HUES64 (cell line): ENCODE results near the gene CYP39A1.

Source experiments
- H3K27ac ChIP-seq: 2 replicates; pipeline ENCODE4 v1.7.0; 2013; ENCODE audit warnings: low read depth, low read length, inconsistent platforms
- H3K27me3 ChIP-seq: 2 replicates; pipeline ENCODE4 v1.6.1; 2013; ENCODE audit warnings: mild to moderate bottlenecking, low read length; ENCODE audit not compliant: insufficient read depth
- H3K36me3 ChIP-seq: 2 replicates; pipeline ENCODE4 v1.6.1; 2013; ENCODE audit warnings: mild to moderate bottlenecking, low read length; ENCODE audit not compliant: insufficient read depth
- H3K4me1 ChIP-seq: 2 replicates; pipeline ENCODE4 v1.6.1; 2013; ENCODE audit warnings: mild to moderate bottlenecking, low read length, moderate library complexity; ENCODE audit not compliant: insufficient read depth
- H3K4me3 ChIP-seq: 2 replicates; pipeline ENCODE4 v1.5.1; 2013; ENCODE audit warnings: mild to moderate bottlenecking, low read length, moderate library complexity
- H3K9ac ChIP-seq: 2 replicates; pipeline ENCODE4 v1.6.1; 2013; ENCODE audit warnings: mild to moderate bottlenecking, low read depth, low read length
- H3K9me3 ChIP-seq: 2 replicates; pipeline ENCODE4 v1.6.1; 2013; ENCODE audit warnings: low read depth, low read length; ENCODE audit not compliant: insufficient read depth
- WGBS: fragments of 150-250, 120-280 bp; methylation state at CpG from one replicate; pipeline ENCODE4 v1.1.7; 2013; ENCODE audit warnings: missing lambda C conversion rate; 5-methylcytosine and 5-hydroxymethylcytosine counted together

Gene CYP39A1

DNA sequence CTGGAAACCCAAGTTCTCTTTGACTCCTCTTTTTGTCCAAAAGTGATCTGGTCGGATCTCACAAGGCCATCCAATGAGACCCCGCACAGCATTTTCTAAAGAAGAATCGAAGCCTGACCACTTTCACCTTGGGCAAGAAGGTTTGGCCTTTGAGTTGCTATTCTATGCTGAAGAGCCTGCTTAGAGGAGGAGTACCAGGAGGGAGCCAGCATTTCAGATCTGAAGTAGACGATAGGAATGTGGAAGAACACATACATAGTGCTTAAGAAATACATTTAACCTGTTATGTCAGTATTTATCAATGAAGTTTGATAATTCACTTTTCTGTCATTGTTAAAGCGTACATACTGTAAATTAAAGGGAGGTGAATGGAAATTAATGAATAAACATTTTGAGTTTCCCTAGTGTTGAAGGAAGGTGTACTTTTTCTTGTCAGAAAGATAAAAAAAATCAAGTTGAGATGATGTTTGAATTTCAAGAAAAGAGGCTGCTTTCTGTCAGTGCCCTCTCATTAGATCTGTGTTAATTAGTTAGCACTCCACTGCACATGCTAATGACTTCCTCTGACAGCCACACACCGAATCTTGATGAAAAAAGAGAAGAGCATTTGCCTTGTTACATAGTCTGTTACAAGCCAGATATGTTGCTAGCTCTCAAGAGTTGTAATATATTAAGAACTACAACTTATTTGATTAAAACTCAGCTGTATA is 24.1 kb upstream of the CYP39A1 start:
- H3K36me3 ChIP-seq, result no peaks in the 10 kb centered on the region
- WGBS, result 89% methylated on average over 6 of the region's 6 CpGs
- peaks cover 5% of the 10 kb centered on the region; the same call in 1 of the 2 replicates for H3K4me1 ChIP-seq
- H3K27me3 ChIP-seq, result no peaks in the 10 kb centered on the region
- H3K27ac ChIP-seq, result no peak overlapping the region
- H3K9ac ChIP-seq, result no peak overlapping the region
- no peaks in the 10 kb centered on the region for H3K9me3 ChIP-seq
- no peak overlapping the region for H3K4me3 ChIP-seq

DNA sequence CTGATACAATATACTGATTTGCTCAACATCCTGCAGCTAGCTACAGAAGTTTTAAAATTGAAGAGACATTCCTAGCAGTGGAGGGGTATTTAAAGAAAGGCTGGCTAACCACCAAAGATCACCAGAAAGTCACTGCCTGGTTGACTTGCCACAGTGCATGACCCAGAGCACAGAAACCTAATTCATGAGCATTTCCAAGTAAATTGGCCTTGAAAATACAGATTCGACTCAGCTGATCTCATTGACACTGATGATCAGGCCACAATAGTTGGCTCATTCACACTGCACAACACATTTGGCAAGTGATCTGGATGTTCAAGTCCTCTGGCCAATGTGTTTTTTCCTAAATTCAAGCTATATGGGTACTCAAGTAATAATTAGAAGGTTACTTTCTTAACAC is 21.8 kb upstream of the CYP39A1 start:
- Histone ChIP-seq H3K9ac (no peak overlapping the region), H3K4me3 (no peak overlapping the region), H3K36me3 (no peaks in the 10 kb centered on the region), H3K27ac (no peak overlapping the region), H3K9me3 (no peaks in the 10 kb centered on the region), H3K4me1 (peaks cover 5% of the 10 kb centered on the region; the same call in 1 of the 2 replicates), H3K27me3 (no peaks in the 10 kb centered on the region)
- WGBS, result 96% methylated on average over 1 of the region's 1 CpG

DNA sequence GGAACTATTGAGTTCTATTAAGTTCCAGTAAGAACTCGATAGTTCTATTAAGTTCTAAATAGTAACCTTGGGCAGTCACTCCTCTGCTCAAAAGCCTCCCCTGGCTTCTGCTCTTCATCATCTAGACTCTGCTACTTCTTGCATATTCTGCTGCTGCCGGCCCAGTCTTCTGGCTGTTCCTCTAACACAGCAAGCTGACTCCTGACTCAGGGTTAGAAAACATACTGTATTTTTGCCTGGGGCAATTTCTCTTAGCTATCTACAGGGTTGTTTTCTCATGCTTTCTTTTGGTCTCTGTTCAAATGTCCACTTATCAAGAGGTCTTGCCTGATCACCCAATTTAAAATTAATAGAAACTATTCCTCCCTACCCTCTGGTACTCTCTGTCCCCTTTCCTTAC is 14.8 kb upstream of the CYP39A1 start:
- no peaks in the 10 kb centered on the region for H3K4me1 ChIP-seq
- H3K27me3 ChIP-seq, result no peaks in the 10 kb centered on the region
- 93% methylated on average over 2 of the region's 2 CpGs for WGBS
- H3K9ac ChIP-seq, result no peak overlapping the region
- no peak overlapping the region for H3K27ac ChIP-seq
- H3K9me3 ChIP-seq, result no peaks in the 10 kb centered on the region
- H3K4me3 ChIP-seq, result no peak overlapping the region
- no peaks in the 10 kb centered on the region for H3K36me3 ChIP-seq

DNA sequence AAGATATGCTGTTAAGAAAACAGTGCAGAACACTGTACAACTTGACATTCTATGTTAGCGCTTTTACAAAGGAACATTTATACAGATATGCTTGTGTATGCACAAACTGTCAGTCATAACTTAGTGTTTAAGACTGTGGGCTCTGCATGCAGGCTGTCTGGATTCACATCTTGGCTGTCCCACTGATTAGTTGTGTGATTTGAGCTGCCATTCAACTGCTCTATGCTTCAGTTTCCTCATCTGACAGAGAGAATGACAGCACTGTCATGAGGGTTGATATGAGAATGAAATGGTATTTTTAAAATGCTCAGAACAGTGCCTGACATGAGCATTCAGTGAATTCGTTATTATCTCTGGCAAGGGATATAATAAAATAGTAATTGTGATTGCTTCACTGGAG is 8.9 kb upstream of the CYP39A1 start:
- H3K27me3 ChIP-seq, result no peaks in the 10 kb centered on the region
- H3K27ac ChIP-seq, result no peak overlapping the region
- 94% methylated on average over 2 of the region's 2 CpGs for WGBS
- H3K9me3 ChIP-seq, result no peaks in the 10 kb centered on the region
- H3K4me1 ChIP-seq, result no peaks in the 10 kb centered on the region
- no peaks in the 10 kb centered on the region for H3K36me3 ChIP-seq
- no peak overlapping the region for H3K9ac ChIP-seq
- no peak overlapping the region for H3K4me3 ChIP-seq

DNA sequence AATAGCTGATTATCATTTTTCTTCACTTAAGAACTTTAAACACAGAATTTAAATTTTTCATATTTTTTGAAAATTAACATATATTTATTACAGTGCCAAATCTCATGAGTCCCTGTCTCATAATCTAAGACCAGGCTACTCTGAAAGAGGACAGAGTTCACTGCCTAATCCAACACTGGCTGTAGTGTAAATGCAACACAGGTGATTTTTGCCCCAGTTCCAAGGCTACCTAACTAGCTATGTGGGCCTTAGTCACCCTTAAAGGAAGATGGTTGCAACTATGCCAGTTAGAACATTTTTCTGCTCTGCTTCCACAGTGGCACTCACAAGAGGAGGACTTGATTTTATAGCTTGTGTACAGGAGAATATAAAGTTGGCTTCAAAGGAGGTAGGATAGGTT is 5.0 kb upstream of the CYP39A1 start:
- H3K4me3 ChIP-seq, result no peak overlapping the region
- no peaks in the 10 kb centered on the region for H3K4me1 ChIP-seq
- H3K9ac ChIP-seq, result no peak overlapping the region
- H3K9me3 ChIP-seq, result no peaks in the 10 kb centered on the region
- no peaks in the 10 kb centered on the region for H3K36me3 ChIP-seq
- H3K27me3 ChIP-seq, result peaks cover 25% of the 10 kb centered on the region
- H3K27ac ChIP-seq, result no peak overlapping the region

DNA sequence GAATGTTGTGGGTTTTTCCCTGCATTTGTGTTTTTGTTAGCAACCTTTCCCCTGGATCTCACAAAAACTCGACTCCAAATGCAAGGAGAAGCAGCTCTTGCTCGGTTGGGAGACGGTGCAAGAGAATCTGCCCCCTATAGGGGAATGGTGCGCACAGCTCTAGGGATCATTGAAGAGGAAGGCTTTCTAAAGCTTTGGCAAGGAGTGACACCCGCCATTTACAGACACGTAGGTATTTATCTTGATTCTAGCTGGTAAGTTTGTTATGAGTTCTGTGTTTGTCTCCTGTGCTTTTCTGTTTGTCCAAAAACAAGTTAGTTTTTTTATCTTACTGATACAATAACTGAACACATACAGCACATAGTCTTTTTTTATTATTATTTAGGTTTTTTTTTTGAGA is 3.2 kb upstream of the CYP39A1 start:
- H3K4me1 ChIP-seq, result peaks cover 5% of the 10 kb centered on the region; the same call in 1 of the 2 replicates
- no peaks in the 10 kb centered on the region for H3K9me3 ChIP-seq
- no peak overlapping the region for H3K4me3 ChIP-seq
- H3K36me3 ChIP-seq, result no peaks in the 10 kb centered on the region
- H3K27ac ChIP-seq, result no peak overlapping the region
- WGBS, result 23% methylated on average over 6 of the region's 6 CpGs
- H3K9ac ChIP-seq, result no peak overlapping the region
- peaks cover 30% of the 10 kb centered on the region for H3K27me3 ChIP-seq

DNA sequence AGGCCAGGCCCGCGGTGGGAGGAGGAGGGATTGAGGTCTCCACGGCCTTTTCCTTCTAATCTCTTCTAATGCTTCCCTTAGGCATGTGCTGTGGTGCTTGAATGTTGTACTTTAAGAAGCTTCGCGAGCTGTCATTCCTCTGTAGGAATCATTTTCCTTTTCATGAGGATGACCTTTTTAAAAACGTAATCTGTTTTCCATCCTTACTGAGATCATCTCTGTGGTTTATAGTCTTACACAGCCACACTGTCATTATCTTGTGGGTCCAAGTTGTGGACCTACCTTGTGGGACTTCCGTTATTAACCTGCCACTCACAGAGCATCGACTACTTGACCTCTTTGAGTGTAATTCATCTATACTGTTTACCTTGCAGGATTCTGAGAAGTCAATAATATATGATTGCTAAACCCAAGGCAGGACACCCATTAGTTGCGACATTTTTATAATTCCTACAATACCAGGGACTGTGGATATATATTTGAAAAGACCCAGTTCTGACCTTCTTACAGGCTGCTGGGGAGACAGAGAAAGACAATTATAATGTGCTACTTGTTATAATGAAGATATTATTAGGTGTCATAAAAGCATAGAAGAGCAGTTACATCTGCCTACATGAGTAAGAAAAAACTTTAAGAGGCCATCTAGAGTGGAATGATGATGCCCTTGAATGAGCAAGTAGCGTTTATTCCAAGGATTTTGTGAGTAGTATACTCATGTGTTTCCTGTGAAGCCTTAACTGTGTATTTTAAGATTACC is 999 bp upstream of the CYP39A1 start:
- peaks cover 30% of the 10 kb centered on the region for H3K27me3 ChIP-seq
- no peaks in the 10 kb centered on the region for H3K9me3 ChIP-seq
- WGBS, result 37% methylated on average over 6 of the region's 10 CpGs
- peak overlapping the region; percentile 98 for H3K4me3 ChIP-seq
- peaks cover 5% of the 10 kb centered on the region; the same call in 1 of the 2 replicates for H3K4me1 ChIP-seq
- no peak overlapping the region for H3K27ac ChIP-seq
- H3K9ac ChIP-seq, result no peak overlapping the region
- no peaks in the 10 kb centered on the region for H3K36me3 ChIP-seq

DNA sequence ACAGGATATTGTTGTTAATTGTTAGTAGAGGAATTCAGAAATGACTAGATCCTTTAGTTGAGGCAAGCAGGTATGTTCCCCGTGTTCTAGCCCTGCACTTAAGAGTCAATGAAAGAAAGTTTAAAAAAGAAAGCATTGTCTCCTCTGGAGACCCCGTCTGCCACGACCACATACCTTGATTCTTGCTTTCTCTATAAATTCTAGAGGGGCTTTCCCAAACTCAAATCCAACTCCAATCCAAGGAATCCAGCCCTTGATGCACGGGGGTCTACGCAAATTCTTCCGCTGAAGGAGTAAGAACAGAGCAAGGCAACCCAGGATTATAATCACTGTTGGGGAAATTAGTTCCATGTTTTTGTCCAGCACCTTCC is 401 bp downstream of the CYP39A1 start:
- Histone ChIP-seq H3K9me3 (no peaks in the 10 kb centered on the region), H3K9ac (peak overlapping the region; percentile 82)
- WGBS, result 0% methylated on average over 6 of the region's 6 CpGs

DNA sequence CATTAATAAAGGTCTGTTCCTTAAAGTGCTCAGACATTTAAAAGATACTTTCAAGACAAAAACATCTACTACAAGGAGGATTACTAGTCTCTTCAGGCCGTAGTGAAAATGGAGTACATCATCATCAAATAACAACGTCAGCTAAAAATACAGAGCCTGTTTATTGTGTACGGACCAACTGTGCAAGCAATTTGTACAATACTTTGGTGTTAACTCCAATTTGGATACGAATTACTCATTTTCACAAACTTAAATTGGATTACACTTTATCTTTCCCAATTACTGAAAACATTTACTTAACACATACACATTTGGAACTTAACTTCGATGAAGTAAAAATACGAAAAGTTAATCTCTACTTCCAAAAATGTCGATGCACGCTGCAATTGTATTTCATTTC is 802 bp downstream of the CYP39A1 start:
- 69% methylated on average over 8 of the region's 8 CpGs for WGBS
- Histone ChIP-seq H3K36me3 (no peaks in the 10 kb centered on the region), H3K27me3 (peaks cover 30% of the 10 kb centered on the region), H3K9ac (peak overlapping the region; percentile 82), H3K4me1 (peaks cover 5% of the 10 kb centered on the region; the same call in 1 of the 2 replicates), H3K4me3 (peak overlapping the region; percentile 98), H3K27ac (no peak overlapping the region), H3K9me3 (no peaks in the 10 kb centered on the region)

More for the DNA sequence above, 401 bp downstream of the CYP39A1 start:
- no peaks in the 10 kb centered on the region for H3K36me3 ChIP-seq
- peak overlapping the region; percentile 98 for H3K4me3 ChIP-seq
- peaks cover 5% of the 10 kb centered on the region; the same call in 1 of the 2 replicates for H3K4me1 ChIP-seq
- peaks cover 30% of the 10 kb centered on the region for H3K27me3 ChIP-seq
- no peak overlapping the region for H3K27ac ChIP-seq

DNA sequence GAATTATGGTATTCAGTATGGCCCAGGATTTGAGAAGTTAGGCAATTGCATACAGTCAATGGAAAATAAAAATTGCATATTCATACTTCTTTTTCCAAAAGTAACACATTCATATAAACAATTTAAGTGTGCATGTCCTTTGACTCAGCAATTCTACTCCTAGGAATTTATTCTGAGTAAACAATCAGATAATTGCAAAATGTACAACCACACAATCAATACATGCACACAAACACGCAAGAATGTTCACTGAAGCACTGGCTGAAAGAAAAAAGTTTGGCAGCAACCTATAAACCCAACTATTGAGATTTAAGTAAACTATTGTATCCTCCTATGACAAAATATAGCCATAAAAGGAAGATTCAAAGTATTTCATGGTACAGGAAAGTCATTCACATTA is 1.6 kb downstream of the CYP39A1 start:
- H3K9me3 ChIP-seq, result no peaks in the 10 kb centered on the region
- H3K4me3 ChIP-seq, result 0 out of 2 replicates have a peak overlapping the region, but pooled peaks have one; percentile 98
- no peaks in the 10 kb centered on the region for H3K36me3 ChIP-seq
- 100% methylated on average over 1 of the region's 1 CpG for WGBS
- H3K27me3 ChIP-seq, result peaks cover 30% of the 10 kb centered on the region
- no peak overlapping the region for H3K9ac ChIP-seq
- peaks cover 5% of the 10 kb centered on the region; the same call in 1 of the 2 replicates for H3K4me1 ChIP-seq
- H3K27ac ChIP-seq, result no peak overlapping the region

DNA sequence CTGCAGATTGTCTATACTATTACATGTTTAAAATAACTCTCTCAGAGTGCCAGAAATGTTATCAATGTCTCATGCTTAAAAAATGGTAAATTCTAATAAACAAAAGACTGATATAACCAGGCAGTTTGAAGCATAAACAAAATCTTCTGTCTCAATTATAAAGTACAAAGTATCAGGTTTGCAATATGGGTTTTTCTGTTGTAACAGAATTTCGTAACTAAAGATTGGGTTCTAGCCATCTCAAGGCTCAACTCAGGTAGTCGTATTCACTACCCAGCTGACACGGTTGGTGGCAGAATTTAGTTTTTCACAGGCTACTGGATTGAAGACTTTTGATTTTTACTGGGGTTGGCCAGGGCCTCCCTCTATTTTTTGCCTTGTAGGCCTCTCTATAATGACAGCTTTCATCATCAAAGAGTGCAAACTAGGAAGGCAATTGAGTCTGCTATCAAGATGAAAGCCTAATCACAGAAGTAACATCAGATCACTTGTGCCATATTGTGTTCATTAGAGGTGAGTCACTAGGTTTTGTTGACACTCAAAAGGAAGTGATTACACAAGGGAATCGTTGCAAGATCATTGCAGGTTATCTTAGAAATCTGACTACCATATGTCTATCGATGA is 3.6 kb downstream of the CYP39A1 start:
- Histone ChIP-seq H3K9ac (no peak overlapping the region), H3K4me1 (peaks cover 5% of the 10 kb centered on the region; the same call in 1 of the 2 replicates), H3K36me3 (no peaks in the 10 kb centered on the region), H3K27me3 (peaks cover 17% of the 10 kb centered on the region), H3K9me3 (no peaks in the 10 kb centered on the region), H3K27ac (no peak overlapping the region), H3K4me3 (no peak overlapping the region)
- WGBS, result 94% methylated on average over 4 of the region's 5 CpGs
